SK-N-SH (cell line): Measurements from ENCODE around the gene COX8A. TPM values are rescaled to one million over a fixed set of nuclear protein-coding genes. Genes with fewer than 3 reads are reported as not detected.
A peak's percentile ranks its signal among the peaks of the same experiment; 100 is the strongest.

Experiments used
- CTCF ChIA-PET: fragments of 300-600, 350-600 bp; formaldehyde crosslinking; extraction: SDS; loops from one replicate; lab custom pipeline; 2021; lab: Yijun Ruan, JAX
- POLR2A ChIA-PET: fragments of 350-600 bp; sonication (Branson Sonifier 250); formaldehyde crosslinking; extraction: SDS; loops from one replicate; lab custom pipeline; 2020; ENCODE audit warnings: antibody characterized with exemption, inconsistent platforms; lab: Yijun Ruan, JAX
- DNase-seq: peaks from one replicate; pipeline ENCODE4 v3.0.0; 2012
- H2AFZ ChIP-seq: fragments of 200-600 bp; sonication (generic); 2 replicates; pipeline ENCODE4 v1.8.1; 2016; ENCODE audit warnings: antibody characterized with exemption, mild to moderate bottlenecking, low read depth
- H3F3A ChIP-seq: fragments of 200-600 bp; sonication (generic); replicated peaks from 2 replicates; pipeline ENCODE3; 2016; ENCODE audit warnings: antibody characterized with exemption, mild to moderate bottlenecking; ENCODE audit not compliant: insufficient read depth
- H3K27ac ChIP-seq, 2 experiments: fragments of 200-500 bp in 1 of 2; fragments of 200-600 bp in 1 of 2; sonication (Bioruptor generic) in 1 of 2; sonication (generic), shearing (Covaris generic) in 1 of 2; 2 replicates each; pipeline versions ENCODE4 v1.5.1 to v1.6.1; 2014 to 2016; ENCODE audit warnings: low read depth in 2 of 2, inconsistent platforms in 1 of 2, low read length in 1 of 2, mild to moderate bottlenecking in 1 of 2, mixed read lengths in 1 of 2
- H3K27me3 ChIP-seq: fragments of 200-600 bp; sonication (generic), shearing (Covaris generic); 2 replicates; pipeline ENCODE4 v1.6.1; 2016; ENCODE audit warnings: mixed run types; ENCODE audit not compliant: insufficient read depth
- H3K36me3 ChIP-seq, 2 experiments: fragments of 200-500 bp in 1 of 2; fragments of 200-600 bp in 1 of 2; sonication (Bioruptor generic) in 1 of 2; sonication (generic) in 1 of 2; replicated peaks in 1 of 2; 2 replicates each; pipeline versions ENCODE3 to v1.5.1; 2014 to 2016; ENCODE audit warnings: low read length in 1 of 2, mild to moderate bottlenecking in 1 of 2; ENCODE audit not compliant: insufficient read depth in 2 of 2, control insufficient read depth in 1 of 2
- H3K4me1 ChIP-seq, 2 experiments: fragments of 200-500 bp in 1 of 2; fragments of 200-600 bp in 1 of 2; sonication (Bioruptor generic) in 1 of 2; sonication (generic), shearing (Covaris generic) in 1 of 2; 2 replicates each; pipeline versions ENCODE4 v1.5.1 to v1.6.1; 2014 to 2016; ENCODE audit warnings: low read depth in 1 of 2, low read length in 1 of 2, mixed run types in 1 of 2; ENCODE audit not compliant: insufficient read depth in 2 of 2, control insufficient read depth in 1 of 2
- H3K4me2 ChIP-seq: fragments of 200-600 bp; sonication (generic), shearing (Covaris generic); 2 replicates; pipeline ENCODE4 v1.6.1; 2017; ENCODE audit warnings: mixed run types
- H3K4me3 ChIP-seq, 2 experiments: fragments of 200-500 bp in 1 of 2; fragments of 200-600 bp in 1 of 2; sonication (Bioruptor generic) in 1 of 2; sonication (generic), shearing (Covaris generic) in 1 of 2; 2 replicates each; pipeline versions ENCODE4 v1.5.1 to v1.8.1; 2014 to 2016; ENCODE audit warnings: low read depth in 2 of 2, inconsistent platforms in 1 of 2, low read length in 1 of 2, mild to moderate bottlenecking in 1 of 2, mixed read lengths in 1 of 2, moderate library complexity in 1 of 2
- H3K79me2 ChIP-seq: fragments of 200-600 bp; sonication (generic); 2 replicates; pipeline ENCODE4 v1.8.1; 2017; ENCODE audit warnings: mild to moderate bottlenecking; ENCODE audit not compliant: insufficient read depth
- H3K9ac ChIP-seq: fragments of 200-600 bp; sonication (generic); 2 replicates; pipeline ENCODE4 v1.6.1; 2017; ENCODE audit warnings: mixed run types
- H3K9me2 ChIP-seq: fragments of 200-600 bp; sonication (generic); 2 replicates; pipeline ENCODE4 v1.6.1; 2017; ENCODE audit warnings: mixed run types
- H3K9me3 ChIP-seq: fragments of 200-600 bp; sonication (generic); 2 replicates; pipeline ENCODE4 v1.6.1; 2017; ENCODE audit warnings: mixed run types, mild to moderate bottlenecking, moderate library complexity
- H4K20me1 ChIP-seq: fragments of 200-600 bp; sonication (generic); 2 replicates; pipeline ENCODE4 v1.6.1; 2017; ENCODE audit warnings: mild to moderate bottlenecking, mixed run types; ENCODE audit not compliant: insufficient read depth
- EP300 ChIP-seq, 2 experiments: IDR thresholded peaks; 2 replicates each; pipeline versions ENCODE4 v1.4.0 to v1.6.1; 2012; ENCODE audit warnings: borderline replicate concordance in 1 of 2, low read depth in 1 of 2, low read length in 1 of 2
- MXI1 ChIP-seq: IDR thresholded peaks from 2 replicates; pipeline ENCODE4 v1.6.1; 2012; ENCODE audit warnings: mild to moderate bottlenecking, low read depth, low read length, improper control_type of control experiment
- NFIC ChIP-seq: IDR thresholded peaks from 2 replicates; pipeline ENCODE4 v1.4.0; 2012; ENCODE audit warnings: borderline replicate concordance
- RAD21 ChIP-seq: IDR thresholded peaks from 2 replicates; pipeline ENCODE4 v1.6.1; 2012; ENCODE audit warnings: mild to moderate bottlenecking, low read length
- RXRA ChIP-seq: IDR thresholded peaks from 2 replicates; pipeline ENCODE4 v1.4.0; 2012; ENCODE audit warnings: low read depth, mild to moderate bottlenecking, borderline replicate concordance
- YY1 ChIP-seq: IDR thresholded peaks from 2 replicates; pipeline ENCODE4 v1.4.0; 2012; ENCODE audit warnings: low read depth, mild to moderate bottlenecking
- WGBS: methylation state at CpG from one replicate; pipeline ENCODE4 v1.1.6; 2017; ENCODE audit warnings: low lambda C conversion rate; 5-methylcytosine and 5-hydroxymethylcytosine counted together
- polyA plus RNA-seq, 3 experiments: library from polyadenylated mRNA; depleted of rRNA; stranded (reverse); fragments of >200 nt; gene quantifications; 2 replicates each; pipeline ENCODE4 v1.2.3, GENCODE V29; 2012
- TF ChIP-seq, protein P1 (sequence below): fragments of 150-350 bp; IDR thresholded peaks from 2 replicates; pipeline ENCODE4 v1.6.1; 2016; ENCODE audit warnings: mild to moderate bottlenecking, low read depth, low read length
- TF ChIP-seq, protein P2 (sequence below): IDR thresholded peaks from 2 replicates; pipeline ENCODE4 v1.4.0; 2012; ENCODE audit warnings: low read depth

The COX8A gene
- polyA plus RNA-seq, 1 of the 3 experiments (the other 2 are of a cell fraction) = 824 TPM

DNA sequence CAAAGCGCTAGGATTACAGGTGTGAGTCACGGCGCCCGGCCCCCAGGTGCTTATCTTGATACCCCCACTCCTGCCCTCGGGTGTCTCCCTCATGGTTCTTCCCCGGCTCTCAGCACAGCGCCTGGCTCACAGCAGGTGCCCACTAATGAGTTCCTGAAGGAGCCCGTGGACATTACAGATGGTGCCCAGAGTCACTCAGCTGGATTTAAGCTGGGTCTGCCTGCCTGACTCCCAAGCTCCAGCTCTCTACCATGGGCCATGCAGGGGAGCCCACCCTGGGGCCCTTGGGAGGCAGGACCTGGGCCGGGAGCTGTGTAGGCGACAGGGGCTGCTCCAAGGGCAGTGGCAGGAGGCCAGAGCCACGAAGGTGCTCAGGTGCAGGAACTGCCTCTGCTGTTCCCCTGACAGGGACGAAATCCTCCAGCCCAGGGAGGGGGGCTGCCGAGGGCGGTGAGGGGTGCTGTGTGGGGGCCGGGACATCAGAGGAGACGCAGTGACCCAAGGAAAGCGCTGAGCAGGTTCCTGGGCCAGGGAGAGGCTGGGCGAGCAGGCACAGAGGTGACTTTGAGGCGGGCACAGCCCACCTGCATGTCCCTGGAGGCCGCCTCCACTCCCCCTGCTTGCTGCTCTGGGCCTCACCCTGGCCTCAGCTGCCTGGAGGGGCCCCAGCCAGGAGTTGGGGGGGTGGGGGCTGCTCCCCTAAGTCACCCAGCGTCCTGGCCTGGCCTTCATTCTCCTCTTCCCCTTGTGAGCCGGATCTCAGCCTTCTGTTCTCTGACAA, 46.7 kb downstream of the COX8A start:
- no peaks in the 10 kb centered on the region for H3K36me3 ChIP-seq
- H4K20me1 ChIP-seq = peaks cover 5% of the 10 kb centered on the region; the same call in 1 of the 2 replicates
- no peak overlapping the region for H3K4me2 ChIP-seq
- WGBS = 81% methylated on average over 9 of the region's 22 CpGs
- no peaks in the 10 kb centered on the region for H3K27me3 ChIP-seq
- peaks cover 0 to 52% of the 10 kb centered on the region in 2 experiments; a peak in 1 of 4 replicates for H3K4me1 ChIP-seq
- POLR2A ChIA-PET = interaction anchor here (1.6 kb wide), 1 partner anchor 16 kb away, joined by 5 read pairs; no protein-coding TSS in a partner anchor
- H3K79me2 ChIP-seq = no peaks in the 10 kb centered on the region
- H3F3A ChIP-seq = no peaks in the 10 kb centered on the region
- no peak overlapping the region for H3K9ac ChIP-seq
- CTCF ChIA-PET = interaction anchor here (1.6 kb wide), 1 partner anchor 19 kb away, joined by 5 read pairs; no protein-coding TSS in a partner anchor
- no peak overlapping the region for H3K4me3 ChIP-seq
- no peak overlapping the region for H2AFZ ChIP-seq
- no peaks in the 10 kb centered on the region for H3K9me3 ChIP-seq
- no peak overlapping the region for H3K27ac ChIP-seq
- H3K9me2 ChIP-seq = no peaks in the 10 kb centered on the region
- no peak for DNase-seq
- no peak for TF ChIP-seq NFIC
- TF ChIP-seq YY1 = no peak
- TF ChIP-seq, protein P1, sequence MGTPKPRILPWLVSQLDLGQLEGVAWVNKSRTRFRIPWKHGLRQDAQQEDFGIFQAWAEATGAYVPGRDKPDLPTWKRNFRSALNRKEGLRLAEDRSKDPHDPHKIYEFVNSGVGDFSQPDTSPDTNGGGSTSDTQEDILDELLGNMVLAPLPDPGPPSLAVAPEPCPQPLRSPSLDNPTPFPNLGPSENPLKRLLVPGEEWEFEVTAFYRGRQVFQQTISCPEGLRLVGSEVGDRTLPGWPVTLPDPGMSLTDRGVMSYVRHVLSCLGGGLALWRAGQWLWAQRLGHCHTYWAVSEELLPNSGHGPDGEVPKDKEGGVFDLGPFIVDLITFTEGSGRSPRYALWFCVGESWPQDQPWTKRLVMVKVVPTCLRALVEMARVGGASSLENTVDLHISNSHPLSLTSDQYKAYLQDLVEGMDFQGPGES = no peak

DNA sequence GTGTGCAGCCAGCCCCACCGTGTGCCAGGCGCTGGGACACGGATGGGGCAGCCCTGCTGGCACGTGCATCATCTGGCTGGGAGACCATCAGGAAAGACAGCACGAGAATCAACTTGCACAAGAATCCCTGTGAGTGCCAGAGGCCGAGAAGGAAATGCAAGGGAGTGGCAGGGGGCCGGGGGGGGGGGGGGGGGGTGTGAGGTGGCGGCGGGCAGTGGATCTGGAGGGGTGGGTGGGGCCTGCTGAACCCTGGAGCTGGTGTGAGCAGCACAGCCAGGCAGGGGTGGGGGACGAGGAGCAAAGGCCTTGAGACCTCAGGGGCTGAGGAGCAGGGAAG, 47.3 kb downstream of the COX8A start:
- H3K27me3 ChIP-seq = no peaks in the 10 kb centered on the region
- no peak overlapping the region for H3K4me2 ChIP-seq
- no peak overlapping the region for H3K27ac ChIP-seq
- no peaks in the 10 kb centered on the region for H3K9me2 ChIP-seq
- DNase-seq = no peak
- ChIA-PET POLR2A (interaction anchor here (1.6 kb wide), 1 partner anchor 16 kb away, joined by 5 read pairs; no protein-coding TSS in a partner anchor), CTCF (no interaction called here)
- peaks cover 5% of the 10 kb centered on the region; the same call in 1 of the 2 replicates for H4K20me1 ChIP-seq
- H3K4me3 ChIP-seq = no peak overlapping the region
- H2AFZ ChIP-seq = no peak overlapping the region
- H3K4me1 ChIP-seq = peaks cover 0 to 52% of the 10 kb centered on the region in 2 experiments; a peak in 1 of 4 replicates
- WGBS = 75% methylated on average over 8 of the region's 10 CpGs
- H3F3A ChIP-seq = no peaks in the 10 kb centered on the region
- no peaks in the 10 kb centered on the region for H3K79me2 ChIP-seq
- no peaks in the 10 kb centered on the region for H3K36me3 ChIP-seq
- no peaks in the 10 kb centered on the region for H3K9me3 ChIP-seq
- no peak overlapping the region for H3K9ac ChIP-seq
- TF ChIP-seq MXI1 (0 out of 2 replicates have a peak, but pooled peaks have one; percentile 25), RXRA (no peak), RAD21 (peak; percentile 48)

DNA sequence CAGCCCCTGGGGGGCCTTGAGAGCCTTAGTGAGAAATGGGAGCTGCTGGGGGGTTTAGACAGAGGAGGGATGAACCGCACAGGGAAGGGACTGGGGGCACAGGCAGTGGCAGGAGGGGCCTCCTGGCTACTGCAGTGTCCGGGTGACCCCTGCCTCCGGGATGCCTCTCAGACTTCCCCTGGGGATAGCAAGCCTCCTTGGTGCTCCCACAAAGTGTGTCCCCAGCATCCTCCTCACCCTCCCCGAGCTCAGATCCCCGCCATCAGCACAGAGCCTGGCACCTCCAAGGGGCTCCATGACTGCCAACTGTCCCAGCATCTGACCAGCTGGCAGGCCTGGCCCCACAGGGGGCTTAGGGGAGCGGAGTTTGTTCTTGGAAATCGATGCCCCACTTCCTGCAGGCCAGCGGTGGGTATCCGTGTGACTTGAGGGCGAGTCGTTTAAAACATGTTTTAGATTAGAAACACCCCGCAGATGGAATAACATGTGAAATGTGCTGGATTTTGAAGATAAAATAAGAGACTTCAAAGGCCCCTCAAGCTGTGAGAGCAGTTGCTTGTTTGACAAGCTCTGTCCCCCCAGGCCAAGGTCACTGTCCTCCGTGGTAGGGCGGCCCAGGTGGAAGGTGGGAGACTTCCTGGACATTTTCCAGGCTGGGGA, 47.8 kb downstream of the COX8A start:
- no peak overlapping the region for H3K4me3 ChIP-seq
- ChIA-PET POLR2A (interaction anchor here (1.6 kb wide), 1 partner anchor 15 kb away, joined by 5 read pairs; no protein-coding TSS in a partner anchor), CTCF (no interaction called here)
- no peak overlapping the region for H2AFZ ChIP-seq
- no peak overlapping the region for H3K9ac ChIP-seq
- TF ChIP-seq, protein P2, sequence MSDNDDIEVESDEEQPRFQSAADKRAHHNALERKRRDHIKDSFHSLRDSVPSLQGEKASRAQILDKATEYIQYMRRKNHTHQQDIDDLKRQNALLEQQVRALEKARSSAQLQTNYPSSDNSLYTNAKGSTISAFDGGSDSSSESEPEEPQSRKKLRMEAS = no peak
- TF ChIP-seq EP300 (IDR thresholded peaks at IDR 0.05; ENCODE audit: borderline replicate concordance in 1 of 2, low read depth in 1 of 2, low read length in 1 of 2) = 0 out of 4 replicates have a peak, but pooled peaks of 1 of the 2 experiments have one; percentile 11
- no peak for DNase-seq
- WGBS = 82% methylated on average over 14 of the region's 14 CpGs
- H3K4me1 ChIP-seq = peaks cover 0 to 50% of the 10 kb centered on the region in 2 experiments; a peak in 1 of 4 replicates
- no peaks in the 10 kb centered on the region for H3K27me3 ChIP-seq
- H3K27ac ChIP-seq = 0 out of 4 replicates have a peak overlapping the region, but pooled peaks of 1 of the 2 experiments have one; percentile 23
- H3K9me2 ChIP-seq = no peaks in the 10 kb centered on the region
- no peaks in the 10 kb centered on the region for H3K36me3 ChIP-seq
- H3K9me3 ChIP-seq = no peaks in the 10 kb centered on the region
- H3F3A ChIP-seq = no peaks in the 10 kb centered on the region
- H3K4me2 ChIP-seq = no peak overlapping the region
- H3K79me2 ChIP-seq = no peaks in the 10 kb centered on the region
- H4K20me1 ChIP-seq = 0 out of 2 replicates have a peak, but pooled peaks cover 2% of the 10 kb centered on the region
